HEK293 (cell line): ENCODE data around the gene SURF2.

Source experiments
- GFI1B ChIP-seq: fragments of 450-650 bp; formaldehyde crosslinking; IDR thresholded peaks from 2 replicates; pipeline ENCODE4 v1.5.1; 2016; ENCODE audit warnings: missing biosample characterization, missing genetic modification characterization
- HOXC10 ChIP-seq: sonication (generic); formaldehyde crosslinking; IDR thresholded peaks from 2 replicates; pipeline ENCODE4 v1.8.1; 2023; ENCODE audit warnings: mild to moderate bottlenecking, missing genetic modification reagents
- KLF1 ChIP-seq: fragments of 450-650 bp; formaldehyde crosslinking; IDR thresholded peaks from 2 replicates; pipeline ENCODE4 v1.5.1; 2016; ENCODE audit warnings: missing biosample characterization, missing genetic modification characterization
- PATZ1 ChIP-seq: fragments of 450-650 bp; formaldehyde crosslinking; IDR thresholded peaks from 2 replicates; pipeline ENCODE4 v1.5.1; 2016; ENCODE audit warnings: missing biosample characterization, missing genetic modification characterization
- SP2 ChIP-seq: fragments of 450-650 bp; formaldehyde crosslinking; IDR thresholded peaks from 2 replicates; pipeline ENCODE4 v1.5.1; 2016; ENCODE audit warnings: missing biosample characterization, missing genetic modification characterization
- YY2 ChIP-seq: fragments of 450-650 bp; formaldehyde crosslinking; IDR thresholded peaks from 2 replicates; pipeline ENCODE4 v1.5.1; 2016; ENCODE audit warnings: missing biosample characterization, missing genetic modification characterization
- ZBTB48 ChIP-seq: fragments of 450-650 bp; formaldehyde crosslinking; IDR thresholded peaks from 2 replicates; pipeline ENCODE4 v1.5.1; 2016; ENCODE audit warnings: missing biosample characterization, missing genetic modification characterization
- ZEB2 ChIP-seq: fragments of 450-650 bp; formaldehyde crosslinking; IDR thresholded peaks from 2 replicates; pipeline ENCODE4 v1.5.1; 2016; ENCODE audit warnings: missing biosample characterization, missing genetic modification characterization
- ZFP37 ChIP-seq: fragments of 450-650 bp; formaldehyde crosslinking; IDR thresholded peaks from 2 replicates; pipeline ENCODE4 v1.5.1; 2016; ENCODE audit warnings: missing biosample characterization, missing genetic modification characterization
- ZFP41 ChIP-seq: fragments of 450-650 bp; formaldehyde crosslinking; IDR thresholded peaks from 2 replicates; pipeline ENCODE4 v1.5.1; 2016; ENCODE audit warnings: missing biosample characterization, missing genetic modification characterization, borderline replicate concordance
- ZIC2 ChIP-seq: fragments of 450-650 bp; formaldehyde crosslinking; IDR thresholded peaks from 2 replicates; pipeline ENCODE4 v1.5.1; 2016; ENCODE audit warnings: missing biosample characterization, missing genetic modification characterization
- ZNF114 ChIP-seq: fragments of 450-650 bp; formaldehyde crosslinking; IDR thresholded peaks from 2 replicates; pipeline ENCODE4 v1.5.0; 2017; ENCODE audit warnings: missing biosample characterization, missing genetic modification characterization
- ZNF138 ChIP-seq: fragments of 450-650 bp; formaldehyde crosslinking; IDR thresholded peaks from 2 replicates; pipeline ENCODE4 v1.5.1; 2016; ENCODE audit warnings: missing biosample characterization, missing genetic modification characterization, borderline replicate concordance
- ZNF184 ChIP-seq: fragments of 450-650 bp; IDR thresholded peaks from 2 replicates; pipeline ENCODE4 v1.5.1; 2018; ENCODE audit warnings: missing biosample characterization, mild to moderate bottlenecking, missing genetic modification characterization
- ZNF221 ChIP-seq: fragments of 450-650 bp; formaldehyde crosslinking; IDR thresholded peaks from 2 replicates; pipeline ENCODE4 v1.5.1; 2017; ENCODE audit warnings: missing biosample characterization, missing genetic modification characterization, borderline replicate concordance
- ZNF248 ChIP-seq: fragments of 450-650 bp; formaldehyde crosslinking; IDR thresholded peaks from 2 replicates; pipeline ENCODE4 v1.5.1; 2017; ENCODE audit warnings: missing biosample characterization, missing genetic modification characterization
- ZNF26 ChIP-seq: fragments of 450-650 bp; formaldehyde crosslinking; IDR thresholded peaks from 2 replicates; pipeline ENCODE4 v1.5.1; 2016; ENCODE audit warnings: missing biosample characterization, missing genetic modification characterization
- ZNF292 ChIP-seq: fragments of 450-650 bp; formaldehyde crosslinking; IDR thresholded peaks from 2 replicates; pipeline ENCODE4 v1.5.1; 2016; ENCODE audit warnings: low read depth, missing biosample characterization, missing genetic modification characterization, borderline replicate concordance
- ZNF366 ChIP-seq: fragments of 450-650 bp; formaldehyde crosslinking; conservative IDR thresholded peaks from 2 replicates; pipeline ENCODE4 v1.5.1; 2016; ENCODE audit warnings: missing biosample characterization, missing genetic modification characterization
- ZNF394 ChIP-seq: fragments of 450-650 bp; formaldehyde crosslinking; IDR thresholded peaks from 2 replicates; pipeline ENCODE4 v1.5.1; 2016; ENCODE audit warnings: missing biosample characterization, missing genetic modification characterization, mild to moderate bottlenecking, moderate library complexity, borderline replicate concordance
- ZNF433 ChIP-seq: fragments of 450-650 bp; formaldehyde crosslinking; IDR thresholded peaks from 2 replicates; pipeline ENCODE4 v1.5.1; 2016; ENCODE audit warnings: missing biosample characterization, missing genetic modification characterization, low read depth
- ZNF513 ChIP-seq: fragments of 450-650 bp; IDR thresholded peaks from 2 replicates; pipeline ENCODE4 v1.5.1; 2018; ENCODE audit warnings: missing biosample characterization, missing genetic modification characterization
- ZNF548 ChIP-seq: fragments of 450-650 bp; formaldehyde crosslinking; IDR thresholded peaks from 2 replicates; pipeline ENCODE4 v1.5.1; 2016; ENCODE audit warnings: missing biosample characterization, missing genetic modification characterization
- ZNF596 ChIP-seq: fragments of 450-650 bp; IDR thresholded peaks from 2 replicates; pipeline ENCODE4 v1.5.0; 2018; ENCODE audit warnings: missing biosample characterization, mild to moderate bottlenecking, missing genetic modification characterization, moderate library complexity
- ZNF629 ChIP-seq: fragments of 450-650 bp; formaldehyde crosslinking; IDR thresholded peaks from 2 replicates; pipeline ENCODE4 v1.5.1; 2017; ENCODE audit warnings: missing biosample characterization, missing genetic modification characterization
- ZNF664 ChIP-seq: fragments of 450-650 bp; formaldehyde crosslinking; IDR thresholded peaks from 2 replicates; pipeline ENCODE4 v1.5.1; 2016; ENCODE audit warnings: missing biosample characterization, missing genetic modification characterization
- TF ChIP-seq, protein P1 (sequence below): fragments of 450-650 bp; formaldehyde crosslinking; IDR thresholded peaks from 2 replicates; pipeline ENCODE4 v1.5.1; 2016; ENCODE audit warnings: missing biosample characterization, missing genetic modification characterization, borderline replicate concordance
- TF ChIP-seq, protein P2 (sequence below): fragments of 450-650 bp; formaldehyde crosslinking; IDR thresholded peaks from 2 replicates; pipeline ENCODE4 v1.5.1; 2017; ENCODE audit warnings: missing biosample characterization, missing genetic modification characterization
- TF ChIP-seq, protein P3 (sequence below): fragments of 450-650 bp; formaldehyde crosslinking; IDR thresholded peaks from 2 replicates; pipeline ENCODE4 v1.5.1; 2016; ENCODE audit warnings: missing biosample characterization, missing genetic modification characterization

Gene SURF2

DNA sequence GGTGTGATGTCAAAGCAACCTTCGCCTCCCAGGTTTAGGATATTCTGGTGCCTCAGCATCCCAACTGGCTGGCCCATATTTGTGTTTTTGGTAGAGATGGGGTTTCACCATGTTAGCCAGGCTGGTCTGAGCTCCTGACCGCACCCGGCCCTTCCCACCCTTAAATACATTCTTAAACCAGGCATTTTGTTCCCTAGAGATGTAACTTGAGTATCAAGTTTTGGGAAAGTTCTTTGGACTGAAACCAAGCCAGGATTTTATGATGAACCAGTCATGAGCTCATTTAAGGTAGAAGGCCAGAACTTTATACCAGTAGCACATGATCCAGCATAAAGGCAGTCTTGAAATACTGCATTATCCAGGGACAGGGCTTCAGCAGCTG lies 4.8 kb upstream of the SURF2 start (continued):
- TF ChIP-seq PATZ1 (no peak), ZNF433 (tag by site-specific recombination) (no peak), ZNF629 (tag by site-specific recombination) (peak; percentile 25; the same call in 1 of the 2 replicates), ZNF513 (no peak), KLF1 (tag by site-specific recombination) (peak; percentile 81), ZFP37 (tag by site-specific recombination) (no peak), ZEB2 (tag by site-specific recombination) (0 out of 2 replicates have a peak, but pooled peaks have one; percentile 57), ZNF184 (tag by site-specific recombination) (0 out of 2 replicates have a peak, but pooled peaks have one; percentile 17), ZNF248 (tag by site-specific recombination) (no peak), ZBTB48 (tag by site-specific recombination) (no peak), SP2 (tag by site-specific recombination) (no peak), HOXC10 (CRISPR knock-in tag) (no peak), ZNF292 (tag by site-specific recombination) (no peak), YY2 (tag by site-specific recombination) (no peak), ZNF221 (no peak), GFI1B (no peak), ZIC2 (no peak), ZNF596 (tag by site-specific recombination) (no peak), ZNF114 (tag by site-specific recombination) (no peak), ZNF138 (tag by site-specific recombination) (no peak), ZNF548 (tag by site-specific recombination) (no peak), ZNF366 (no peak), ZNF394 (tag by site-specific recombination) (no peak), ZNF664 (tag by site-specific recombination) (no peak), ZNF26 (tag by site-specific recombination) (no peak), ZFP41 (no peak)
- TF ChIP-seq, protein P1, sequence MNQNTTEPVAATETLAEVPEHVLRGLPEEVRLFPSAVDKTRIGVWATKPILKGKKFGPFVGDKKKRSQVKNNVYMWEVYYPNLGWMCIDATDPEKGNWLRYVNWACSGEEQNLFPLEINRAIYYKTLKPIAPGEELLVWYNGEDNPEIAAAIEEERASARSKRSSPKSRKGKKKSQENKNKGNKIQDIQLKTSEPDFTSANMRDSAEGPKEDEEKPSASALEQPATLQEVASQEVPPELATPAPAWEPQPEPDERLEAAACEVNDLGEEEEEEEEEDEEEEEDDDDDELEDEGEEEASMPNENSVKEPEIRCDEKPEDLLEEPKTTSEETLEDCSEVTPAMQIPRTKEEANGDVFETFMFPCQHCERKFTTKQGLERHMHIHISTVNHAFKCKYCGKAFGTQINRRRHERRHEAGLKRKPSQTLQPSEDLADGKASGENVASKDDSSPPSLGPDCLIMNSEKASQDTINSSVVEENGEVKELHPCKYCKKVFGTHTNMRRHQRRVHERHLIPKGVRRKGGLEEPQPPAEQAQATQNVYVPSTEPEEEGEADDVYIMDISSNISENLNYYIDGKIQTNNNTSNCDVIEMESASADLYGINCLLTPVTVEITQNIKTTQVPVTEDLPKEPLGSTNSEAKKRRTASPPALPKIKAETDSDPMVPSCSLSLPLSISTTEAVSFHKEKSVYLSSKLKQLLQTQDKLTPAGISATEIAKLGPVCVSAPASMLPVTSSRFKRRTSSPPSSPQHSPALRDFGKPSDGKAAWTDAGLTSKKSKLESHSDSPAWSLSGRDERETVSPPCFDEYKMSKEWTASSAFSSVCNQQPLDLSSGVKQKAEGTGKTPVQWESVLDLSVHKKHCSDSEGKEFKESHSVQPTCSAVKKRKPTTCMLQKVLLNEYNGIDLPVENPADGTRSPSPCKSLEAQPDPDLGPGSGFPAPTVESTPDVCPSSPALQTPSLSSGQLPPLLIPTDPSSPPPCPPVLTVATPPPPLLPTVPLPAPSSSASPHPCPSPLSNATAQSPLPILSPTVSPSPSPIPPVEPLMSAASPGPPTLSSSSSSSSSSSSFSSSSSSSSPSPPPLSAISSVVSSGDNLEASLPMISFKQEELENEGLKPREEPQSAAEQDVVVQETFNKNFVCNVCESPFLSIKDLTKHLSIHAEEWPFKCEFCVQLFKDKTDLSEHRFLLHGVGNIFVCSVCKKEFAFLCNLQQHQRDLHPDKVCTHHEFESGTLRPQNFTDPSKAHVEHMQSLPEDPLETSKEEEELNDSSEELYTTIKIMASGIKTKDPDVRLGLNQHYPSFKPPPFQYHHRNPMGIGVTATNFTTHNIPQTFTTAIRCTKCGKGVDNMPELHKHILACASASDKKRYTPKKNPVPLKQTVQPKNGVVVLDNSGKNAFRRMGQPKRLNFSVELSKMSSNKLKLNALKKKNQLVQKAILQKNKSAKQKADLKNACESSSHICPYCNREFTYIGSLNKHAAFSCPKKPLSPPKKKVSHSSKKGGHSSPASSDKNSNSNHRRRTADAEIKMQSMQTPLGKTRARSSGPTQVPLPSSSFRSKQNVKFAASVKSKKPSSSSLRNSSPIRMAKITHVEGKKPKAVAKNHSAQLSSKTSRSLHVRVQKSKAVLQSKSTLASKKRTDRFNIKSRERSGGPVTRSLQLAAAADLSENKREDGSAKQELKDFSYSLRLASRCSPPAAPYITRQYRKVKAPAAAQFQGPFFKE (tag by site-specific recombination) = no peak
- TF ChIP-seq, protein P2, sequence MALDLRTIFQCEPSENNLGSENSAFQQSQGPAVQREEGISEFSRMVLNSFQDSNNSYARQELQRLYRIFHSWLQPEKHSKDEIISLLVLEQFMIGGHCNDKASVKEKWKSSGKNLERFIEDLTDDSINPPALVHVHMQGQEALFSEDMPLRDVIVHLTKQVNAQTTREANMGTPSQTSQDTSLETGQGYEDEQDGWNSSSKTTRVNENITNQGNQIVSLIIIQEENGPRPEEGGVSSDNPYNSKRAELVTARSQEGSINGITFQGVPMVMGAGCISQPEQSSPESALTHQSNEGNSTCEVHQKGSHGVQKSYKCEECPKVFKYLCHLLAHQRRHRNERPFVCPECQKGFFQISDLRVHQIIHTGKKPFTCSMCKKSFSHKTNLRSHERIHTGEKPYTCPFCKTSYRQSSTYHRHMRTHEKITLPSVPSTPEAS (tag by site-specific recombination) = no peak
- TF ChIP-seq, protein P3, sequence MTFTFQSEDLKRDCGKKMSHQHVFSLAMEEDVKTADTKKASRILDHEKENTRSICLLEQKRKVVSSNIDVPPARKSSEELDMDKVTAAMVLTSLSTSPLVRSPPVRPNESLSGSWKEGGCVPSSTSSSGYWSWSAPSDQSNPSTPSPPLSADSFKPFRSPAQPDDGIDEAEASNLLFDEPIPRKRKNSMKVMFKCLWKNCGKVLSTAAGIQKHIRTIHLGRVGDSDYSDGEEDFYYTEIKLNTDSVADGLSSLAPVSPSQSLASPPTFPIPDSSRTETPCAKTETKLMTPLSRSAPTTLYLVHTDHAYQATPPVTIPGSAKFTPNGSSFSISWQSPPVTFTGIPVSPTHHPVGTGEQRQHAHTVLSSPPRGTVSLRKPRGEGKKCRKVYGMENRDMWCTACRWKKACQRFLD (tag by site-specific recombination) = no peak
